B cell (primary cell): Measurements from ENCODE around the gene GPRASP2. TPM values are rescaled to one million over a fixed set of nuclear protein-coding genes. Genes with fewer than 3 reads are reported as not detected.
A peak's percentile ranks its signal among the peaks of the same experiment; 100 is the strongest.

ENCODE experiments used
- ATAC-seq: fragments of 200-7000 bp; cut with Tn5 transposase; one replicate; pipeline ENCODE4 v1.10.0; 2021; ENCODE audit warnings: low read depth, mild to moderate bottlenecking, moderate number of reproducible peaks, moderate library complexity
- CTCF ChIA-PET: fragments of 350-600 bp; sonication (Branson Sonifier 250); formaldehyde crosslinking; loops from one replicate; lab custom pipeline; 2021; ENCODE audit warnings: antibody characterized with exemption, inconsistent platforms; lab: Charles Lee
- POLR2A ChIA-PET: fragments of 350-600 bp; sonication (Branson Sonifier 250); formaldehyde crosslinking; loops from one replicate; lab custom pipeline; 2021; ENCODE audit warnings: antibody characterized with exemption; lab: Charles Lee
- DNase-seq: peaks from one replicate; pipeline ENCODE4 v3.0.0; 2013
- H2AFZ ChIP-seq: 2 replicates; pipeline ENCODE4 v1.6.1; 2012; ENCODE audit warnings: mild to moderate bottlenecking, low read depth, low read length; ENCODE audit not compliant: insufficient read depth, poor library complexity, severe bottlenecking
- H3K27ac ChIP-seq, 2 donors: 1 replicate in 1 of 2; 2 replicates in 1 of 2; pipeline ENCODE4 v1.5.1; 2012 to 2013; ENCODE audit warnings: low read length in 2 of 2, mild to moderate bottlenecking in 2 of 2, moderate library complexity in 1 of 2
- H3K27me3 ChIP-seq, 4 experiments: fragments of 200-600 bp in 1 of 4; sonication (generic) in 1 of 4; replicated peaks in 1 of 4; 1 replicate in 2 of 4; 2 replicates in 2 of 4; pipeline versions ENCODE4 v1.6.1 to v1.7.0; 2013 to 2016; ENCODE audit warnings: low read length in 3 of 4, mild to moderate bottlenecking in 2 of 4, mixed read lengths in 1 of 4, moderate library complexity in 1 of 4; ENCODE audit not compliant: insufficient read depth in 4 of 4, control insufficient read depth in 3 of 4; ENCODE audit errors: control extremely low read depth in 1 of 4
- H3K36me3 ChIP-seq, 2 experiments: replicated peaks in 1 of 2; 1 replicate in 1 of 2; 2 replicates in 1 of 2; pipeline versions ENCODE4 v1.6.1 to v1.7.1; 2013; ENCODE audit warnings: low read length in 1 of 2; ENCODE audit not compliant: insufficient read depth in 2 of 2, control insufficient read depth in 1 of 2; ENCODE audit errors: control extremely low read depth in 1 of 2, extremely low read depth in 1 of 2
- H3K4me1 ChIP-seq, 2 donors: fragments of 200-600 bp in 1 of 2; sonication (generic) in 1 of 2; 1 replicate in 1 of 2; 2 replicates in 1 of 2; pipeline versions ENCODE4 v1.5.1 to v1.6.1; 2013 to 2017; ENCODE audit warnings: low read length in 2 of 2; ENCODE audit not compliant: control insufficient read depth in 2 of 2, insufficient read depth in 2 of 2
- H3K4me2 ChIP-seq: replicated peaks from 2 replicates; pipeline ENCODE3; 2012; ENCODE audit warnings: mild to moderate bottlenecking, low read depth, low read length; ENCODE audit not compliant: poor library complexity, severe bottlenecking
- H3K4me3 ChIP-seq, 5 experiments: fragments of 200-600 bp in 1 of 5; sonication (generic) in 1 of 5; 1 replicate in 3 of 5; 2 replicates in 2 of 5; pipeline versions ENCODE4 v1.5.1 to v1.7.0; 2011 to 2016; ENCODE audit warnings: low read length in 4 of 5, mild to moderate bottlenecking in 4 of 5, low read depth in 2 of 5, control low read depth in 1 of 5, moderate library complexity in 1 of 5; ENCODE audit not compliant: insufficient read depth in 1 of 5; ENCODE audit errors: control extremely low read depth in 1 of 5, extremely low read depth in 1 of 5
- H3K79me2 ChIP-seq: fragments of 200-600 bp; sonication (generic); one replicate; pipeline ENCODE4 v1.6.0; 2016; ENCODE audit warnings: low read length; ENCODE audit not compliant: control insufficient read depth, insufficient read depth
- H3K9ac ChIP-seq: fragments of 200-600 bp; sonication (generic); 2 replicates; pipeline ENCODE4 v1.6.1; 2017; ENCODE audit warnings: mild to moderate bottlenecking, low read length, moderate library complexity
- H3K9me3 ChIP-seq, 3 donors: one replicate each; pipeline versions ENCODE4 v1.6.1 to v1.7.1; 2013; ENCODE audit warnings: low read length in 2 of 3; ENCODE audit not compliant: control insufficient read depth in 2 of 3, insufficient read depth in 1 of 3; ENCODE audit errors: control extremely low read depth in 1 of 3
- H4K20me1 ChIP-seq: 2 replicates; pipeline ENCODE4 v1.6.0; 2012; ENCODE audit warnings: mild to moderate bottlenecking, low read length; ENCODE audit not compliant: insufficient read depth, control insufficient read depth, poor library complexity, severe bottlenecking
- H3K27ac Mint-ChIP-seq: one replicate; pipeline ENCODE4 v1.8.0; 2021; ENCODE audit warnings: mixed read lengths
- H3K27me3 Mint-ChIP-seq: one replicate; pipeline ENCODE4 v1.8.0; 2021; ENCODE audit warnings: mixed read lengths
- H3K4me1 Mint-ChIP-seq: one replicate; pipeline ENCODE4 v1.8.0; 2021; ENCODE audit warnings: mixed read lengths
- H3K4me3 Mint-ChIP-seq: one replicate; pipeline ENCODE4 v1.8.0; 2021; ENCODE audit warnings: mixed read lengths
- H3K9me3 Mint-ChIP-seq: one replicate; pipeline ENCODE4 v1.8.0; 2022; ENCODE audit warnings: mixed read lengths; ENCODE audit not compliant: insufficient read depth
- CTCF ChIP-seq: fragments of 200-600 bp; IDR thresholded peaks from one replicate; pipeline ENCODE4 v1.8.0; 2022; ENCODE audit warnings: antibody characterized with exemption, mild to moderate bottlenecking
- EZH2 ChIP-seq: IDR thresholded peaks from 2 replicates; pipeline ENCODE4 v1.6.1; 2012; ENCODE audit warnings: borderline replicate concordance, low read depth, mild to moderate bottlenecking, moderate library complexity, low read length; ENCODE audit not compliant: insufficient read depth, poor library complexity, severe bottlenecking
- WGBS: methylation state at CpG from one replicate; pipeline ENCODE4 v1.1.5; 2013; ENCODE audit warnings: missing lambda C conversion rate; ENCODE audit not compliant: insufficient coverage; 5-methylcytosine and 5-hydroxymethylcytosine counted together
- intact Hi-C: fragments of 100-400 bp; cut with micrococcal nuclease; formaldehyde crosslinking; loops from one replicate; pipeline ENCODE4 v1.10.0; 2022
- polyA plus RNA-seq: library from polyadenylated mRNA; depleted of rRNA; stranded (reverse); fragments of >200 nt; gene quantifications from 2 replicates; pipeline ENCODE4 v1.2.3, GENCODE V29; 2012
- total RNA-seq, 2 donors: library from RNA; stranded (reverse); fragments of 120-200 nt in 1 of 2; gene quantifications; 1 replicate in 1 of 2; 2 replicates in 1 of 2; pipeline versions ENCODE4 v1.2.3 to v1.2.4, GENCODE V29; 2013 to 2022

Gene GPRASP2
- total and polyA plus RNA-seq, 2 donors (not counting 1 experiment from before 2014, with no cell fraction given): 0.15 to 0.59 TPM

GRCh38 chrX:102745857-102746584, 33.8 kb downstream of the GPRASP2 start:
- CTCF ChIA-PET: no interaction called here
- H3K4me3 Mint-ChIP-seq: peak overlapping the region; percentile 87

More at GRCh38 chrX:102745857-102746584, 33.8 kb downstream of the GPRASP2 start:
- TF ChIP-seq CTCF (no peak), EZH2 (no peak)
- H3K4me1 Mint-ChIP-seq: peaks cover 2% of the 10 kb centered on the region
- Histone ChIP-seq H3K27me3 (peaks cover 0 to 6% (median 0%) of the 10 kb centered on the region in 4 experiments), H3K79me2 (no peaks in the 10 kb centered on the region), H3K9me3 (no peaks in the 10 kb centered on the region), H3K27ac (no peak overlapping the region), H3K4me3 (peak overlapping the region in 4 of 5 experiments; percentile 32 to 58 (median 47)), H2AFZ (peak overlapping the region; percentile 70), H3K4me2 (peak overlapping the region; percentile 69), H3K36me3 (no peaks in the 10 kb centered on the region), H3K9ac (peak overlapping the region; percentile 55), H4K20me1 (no peaks in the 10 kb centered on the region), H3K4me1 (peaks cover 0 to 6% of the 10 kb centered on the region in 2 donors)
- POLR2A ChIA-PET: no interaction called here
- H3K9me3 Mint-ChIP-seq: no peaks in the 10 kb centered on the region
- peak; percentile 10 for DNase-seq
- intact Hi-C loops: no loop called here
- H3K27me3 Mint-ChIP-seq: peaks cover 6% of the 10 kb centered on the region
- H3K27ac Mint-ChIP-seq: no peak overlapping the region
- WGBS: 2% methylated on average over 20 of the region's 61 CpGs
- no peak for ATAC-seq
